T-cell (primary cell): ENCODE measurements around the gene PACS2. TPM values are rescaled to one million over a fixed set of nuclear protein-coding genes. Genes with fewer than 3 reads are reported as not detected.

Experiments used
- ATAC-seq, 4 experiments: fragments of 200-7000 bp in 3 of 4; fragments of 150-1000 bp in 1 of 4; cut with Tn5 transposase; replicated peaks in 1 of 4; 1 replicate in 3 of 4; 2 replicates in 1 of 4; pipeline ENCODE4 v1.10.0; 2021; ENCODE audit warnings: moderate library complexity in 3 of 4, mild to moderate bottlenecking in 2 of 4, moderate number of reproducible peaks in 1 of 4
- CTCF ChIA-PET, 2 donors: fragments of 300-600 bp; sonication (Branson Sonifier 250); formaldehyde crosslinking; loops; one replicate each; lab custom pipeline; 2022; ENCODE audit warnings: antibody characterized with exemption in 2 of 2; lab: Charles Lee
- POLR2A ChIA-PET, 2 donors: fragments of 300-600 bp; sonication (Branson Sonifier 250); formaldehyde crosslinking; loops; one replicate each; lab custom pipeline; 2022; ENCODE audit warnings: antibody characterized with exemption in 2 of 2; lab: Charles Lee
- DNase-seq, 35 experiments: peaks; one replicate each; pipeline versions ENCODE4 v3.0.0 to v3.0.0-alpha.2; 2013 to 2023
- H3K27ac ChIP-seq: one replicate; pipeline ENCODE4 v1.5.1; 2013; ENCODE audit warnings: low read length
- H3K27me3 ChIP-seq, 2 experiments: replicated peaks in 1 of 2; 1 replicate in 1 of 2; 2 replicates in 1 of 2; pipeline versions ENCODE4 v1.6.1 to v1.7.0; 2013; ENCODE audit warnings: low read length in 1 of 2, mixed read lengths in 1 of 2; ENCODE audit not compliant: control insufficient read depth in 2 of 2, insufficient read depth in 2 of 2; ENCODE audit errors: extremely low read depth in 1 of 2
- H3K36me3 ChIP-seq, 2 donors: 1 replicate in 1 of 2; 2 replicates in 1 of 2; pipeline versions ENCODE4 v1.6.1 to v1.7.0; 2013; ENCODE audit warnings: low read length in 1 of 2; ENCODE audit not compliant: control insufficient read depth in 2 of 2, insufficient read depth in 1 of 2; ENCODE audit errors: extremely low read depth in 1 of 2
- H3K4me1 ChIP-seq, 2 experiments: 1 replicate in 1 of 2; 2 replicates in 1 of 2; pipeline versions ENCODE4 v1.6.1 to v1.7.0; 2013; ENCODE audit warnings: low read length in 2 of 2, mixed read lengths in 1 of 2; ENCODE audit not compliant: insufficient read depth in 2 of 2, control insufficient read depth in 1 of 2; ENCODE audit errors: extremely low read depth in 1 of 2
- H3K4me3 ChIP-seq, 2 donors: 1 replicate in 1 of 2; 2 replicates in 1 of 2; pipeline versions ENCODE4 v1.5.1 to v1.7.0; 2013; ENCODE audit warnings: mild to moderate bottlenecking in 2 of 2, low read length in 1 of 2, moderate library complexity in 1 of 2; ENCODE audit not compliant: control insufficient read depth in 1 of 2; ENCODE audit errors: extremely low read depth in 1 of 2
- H3K9me3 ChIP-seq: 2 replicates; pipeline ENCODE4 v1.7.0; 2013
- H3K27ac Mint-ChIP-seq, 2 donors: one replicate each; pipeline ENCODE4 v1.8.0; 2020 to 2021; ENCODE audit warnings: mild to moderate bottlenecking in 2 of 2, mixed read lengths in 2 of 2
- H3K27me3 Mint-ChIP-seq, 2 donors: one replicate each; pipeline ENCODE4 v1.8.0; 2021 to 2022; ENCODE audit warnings: mixed read lengths in 2 of 2
- H3K36me3 Mint-ChIP-seq: one replicate; pipeline ENCODE4 v1.8.0; 2021; ENCODE audit warnings: mixed read lengths
- H3K4me1 Mint-ChIP-seq, 3 donors: one replicate each; pipeline ENCODE4 v1.8.0; 2020 to 2022; ENCODE audit warnings: mixed read lengths in 3 of 3, mild to moderate bottlenecking in 1 of 3
- H3K4me3 Mint-ChIP-seq, 3 donors: one replicate each; pipeline ENCODE4 v1.8.0; 2020 to 2022; ENCODE audit warnings: mild to moderate bottlenecking in 3 of 3, mixed read lengths in 3 of 3, moderate library complexity in 3 of 3
- H3K9me3 Mint-ChIP-seq, 3 donors: one replicate each; pipeline ENCODE4 v1.8.0; 2020 to 2022; ENCODE audit warnings: mixed read lengths in 3 of 3
- WGBS: methylation state at CpG from one replicate; pipeline ENCODE4 v1.1.5; 2013; ENCODE audit warnings: missing lambda C conversion rate; ENCODE audit not compliant: insufficient coverage; 5-methylcytosine and 5-hydroxymethylcytosine counted together
- total RNA-seq, 35 experiments: library from RNA in 6 of 35; stranded (reverse) in 6 of 35; fragments of 120-200 nt in 1 of 35; gene quantifications; one replicate each; pipeline versions ENCODE4 v1.2.1 to v1.2.4 and lab custom pipeline; 2013 to 2026

PACS2 gene
- total RNA-seq, 5 donors from 2014 or later (not counting 1 experiment from before 2014, with no cell fraction given) = 70.9 to 86.9 (median 78.0) TPM

- peaks cover 8 to 9% (median 8%) of the 10 kb centered on the region in 3 donors for H3K4me1 Mint-ChIP-seq
- H3K4me3 Mint-ChIP-seq = no peak overlapping the region
- no peaks in the 10 kb centered on the region for H3K9me3 ChIP-seq
- CTCF ChIA-PET = no interaction called here
- ATAC-seq (no peak), DNase-seq (no peak)
- H3K27me3 Mint-ChIP-seq = no peaks in the 10 kb centered on the region
- POLR2A ChIA-PET = no interaction called here
- H3K27me3 ChIP-seq = no peaks in the 10 kb centered on the region
- no peaks in the 10 kb centered on the region for H3K36me3 Mint-ChIP-seq
- H3K27ac Mint-ChIP-seq = no peak overlapping the region
- no peak overlapping the region for H3K4me3 ChIP-seq
- peaks cover 0 to 10% of the 10 kb centered on the region in 2 experiments for H3K4me1 ChIP-seq
- peaks cover 1 to 3% of the 10 kb centered on the region in 2 donors for H3K36me3 ChIP-seq
- WGBS = 94% methylated on average over 33 of the region's 34 CpGs
- H3K9me3 Mint-ChIP-seq = no peaks in the 10 kb centered on the region
- no peak overlapping the region for H3K27ac ChIP-seq
These were observed 62.2 kb downstream of the PACS2 start for GRCh38 chr14:105376521-105377440.

GRCh38 chr14:105377555-105378182 lies 63.1 kb downstream of the PACS2 start:
- Histone ChIP-seq H3K9me3 (no peaks in the 10 kb centered on the region), H3K36me3 (peaks cover 6 to 10% of the 10 kb centered on the region in 2 donors), H3K27ac (no peak overlapping the region), H3K4me3 (no peak overlapping the region), H3K4me1 (peaks cover 0 to 10% of the 10 kb centered on the region in 2 experiments), H3K27me3 (no peaks in the 10 kb centered on the region)
- CTCF ChIA-PET = no interaction called here
- Mint-ChIP-seq H3K27me3 (no peaks in the 10 kb centered on the region), H3K4me3 (no peak overlapping the region), H3K4me1 (peaks cover 8 to 9% (median 8%) of the 10 kb centered on the region in 3 donors), H3K36me3 (no peaks in the 10 kb centered on the region), H3K27ac (no peak overlapping the region), H3K9me3 (no peaks in the 10 kb centered on the region)
- POLR2A ChIA-PET = no interaction called here
- WGBS = 93% methylated on average over 23 of the region's 23 CpGs
- no peak for DNase-seq
- ATAC-seq = no peak

GRCh38 chr14:105378199-105378598 lies 63.7 kb downstream of the PACS2 start:
- ATAC-seq (no peak), DNase-seq (no peak)
- H3K27me3 Mint-ChIP-seq = no peaks in the 10 kb centered on the region
- peaks cover 8 to 9% (median 8%) of the 10 kb centered on the region in 3 donors for H3K4me1 Mint-ChIP-seq
- H3K4me3 Mint-ChIP-seq = no peak overlapping the region
- CTCF ChIA-PET = no interaction called here
- no peaks in the 10 kb centered on the region for H3K9me3 ChIP-seq
- no peak overlapping the region for H3K27ac ChIP-seq
- 78% methylated on average over 5 of the region's 11 CpGs for WGBS
- peaks cover 0 to 10% of the 10 kb centered on the region in 2 experiments for H3K4me1 ChIP-seq
- H3K36me3 ChIP-seq = peaks cover 7 to 15% of the 10 kb centered on the region in 2 donors
- no peak overlapping the region for H3K4me3 ChIP-seq
- no peaks in the 10 kb centered on the region for H3K9me3 Mint-ChIP-seq
- H3K27me3 ChIP-seq = no peaks in the 10 kb centered on the region
- no peak overlapping the region for H3K27ac Mint-ChIP-seq
- POLR2A ChIA-PET = no interaction called here
- no peaks in the 10 kb centered on the region for H3K36me3 Mint-ChIP-seq

- no peak overlapping the region for H3K4me3 ChIP-seq
- no peak overlapping the region for H3K4me3 Mint-ChIP-seq
- no peak overlapping the region for H3K27ac ChIP-seq
- WGBS = 92% methylated on average over 17 of the region's 17 CpGs
- H3K9me3 ChIP-seq = no peaks in the 10 kb centered on the region
- H3K9me3 Mint-ChIP-seq = no peaks in the 10 kb centered on the region
- no peak overlapping the region for H3K27ac Mint-ChIP-seq
- H3K27me3 Mint-ChIP-seq = no peaks in the 10 kb centered on the region
- peaks cover 5% of the 10 kb centered on the region for H3K36me3 Mint-ChIP-seq
- ChIA-PET CTCF (no interaction called here), POLR2A (interaction anchor here in 1 of 2 donors (0.6 kb wide), 2 partner anchors 14 to 30 kb away, joined by 3 to 6 read pairs; no protein-coding TSS in a partner anchor)
- ATAC-seq (no peak), DNase-seq (no peak)
- H3K4me1 ChIP-seq = peaks cover 0 to 10% of the 10 kb centered on the region in 2 experiments
- H3K27me3 ChIP-seq = no peaks in the 10 kb centered on the region
- H3K36me3 ChIP-seq = peaks cover 12 to 19% of the 10 kb centered on the region in 2 donors
- peaks cover 8 to 9% (median 8%) of the 10 kb centered on the region in 3 donors for H3K4me1 Mint-ChIP-seq
These were observed 64.5 kb downstream of the PACS2 start for GRCh38 chr14:105378873-105379685.

GRCh38 chr14:105379946-105380345 lies 65.4 kb downstream of the PACS2 start:
- 96% methylated on average over 12 of the region's 14 CpGs for WGBS

GRCh38 chr14:105380756-105381155 lies 66.2 kb downstream of the PACS2 start:
- H3K4me1 ChIP-seq = peaks cover 0 to 6% of the 10 kb centered on the region in 2 experiments
- H3K9me3 Mint-ChIP-seq = no peaks in the 10 kb centered on the region
- no peaks in the 10 kb centered on the region for H3K9me3 ChIP-seq
- CTCF ChIA-PET = no interaction called here
- WGBS = 95% methylated on average over 18 of the region's 19 CpGs
- no peak overlapping the region for H3K27ac ChIP-seq
- POLR2A ChIA-PET = no interaction called here
- no peak for ATAC-seq
- peaks cover 12 to 28% of the 10 kb centered on the region in 2 donors for H3K36me3 ChIP-seq
- no peak overlapping the region for H3K4me3 Mint-ChIP-seq
- peaks cover 5% of the 10 kb centered on the region for H3K36me3 Mint-ChIP-seq
- no peaks in the 10 kb centered on the region for H3K27me3 ChIP-seq
- H3K27me3 Mint-ChIP-seq = no peaks in the 10 kb centered on the region
- no peak overlapping the region for H3K4me3 ChIP-seq
- no peak overlapping the region for H3K27ac Mint-ChIP-seq
- H3K4me1 Mint-ChIP-seq = peaks cover 4% of the 10 kb centered on the region in 3 donors
- DNase-seq = no peak

More at GRCh38 chr14:105379946-105380345, 65.4 kb downstream of the PACS2 start:
- no peaks in the 10 kb centered on the region for H3K27me3 Mint-ChIP-seq
- DNase-seq (no peak), ATAC-seq (no peak)
- H3K9me3 ChIP-seq = no peaks in the 10 kb centered on the region
- ChIA-PET CTCF (no interaction called here), POLR2A (no interaction called here)
- no peak overlapping the region for H3K27ac ChIP-seq
- H3K27me3 ChIP-seq = no peaks in the 10 kb centered on the region
- no peak overlapping the region for H3K4me3 Mint-ChIP-seq
- peaks cover 5% of the 10 kb centered on the region for H3K36me3 Mint-ChIP-seq
- no peak overlapping the region for H3K4me3 ChIP-seq
- H3K4me1 ChIP-seq = peaks cover 0 to 10% of the 10 kb centered on the region in 2 experiments
- H3K27ac Mint-ChIP-seq = no peak overlapping the region
- H3K9me3 Mint-ChIP-seq = no peaks in the 10 kb centered on the region
- peaks cover 8 to 9% (median 8%) of the 10 kb centered on the region in 3 donors for H3K4me1 Mint-ChIP-seq
- H3K36me3 ChIP-seq = peaks cover 12 to 23% of the 10 kb centered on the region in 2 donors
